GM21576 (cell line): ENCODE measurements around the gene TMEM176B.
A peak's percentile ranks its signal among the peaks of the same experiment; 100 is the strongest.
"Not testable (repeated sequence)": the region's sequence is repeated elsewhere in the genome, so short reads cannot be mapped to it uniquely, and the experiment has no call there.

ENCODE experiments used
- ATAC-seq: cut with Tn5 transposase; IDR thresholded peaks from one replicate; pipeline ENCODE4 v1.9.1; 2021; ENCODE audit warnings: mild to moderate bottlenecking, moderate library complexity; ENCODE audit not compliant: unreplicated experiment

TMEM176B gene

GRCh38 chr7:150791746-150792452, 8.3 kb downstream of the TMEM176B start:
- no peak for ATAC-seq

- no peak for ATAC-seq
Measured at GRCh38 chr7:150791304-150791703, 8.9 kb downstream of the TMEM176B start.

GRCh38 chr7:150790416-150791075, 9.6 kb downstream of the TMEM176B start:
- ATAC-seq = no peak

- no peak for ATAC-seq
Measured at GRCh38 chr7:150788474-150789269, 11.5 kb downstream of the TMEM176B start.

- no peak for ATAC-seq
Measured at GRCh38 chr7:150787321-150788281, 12.6 kb downstream of the TMEM176B start.

GRCh38 chr7:150784954-150785353, 15.2 kb downstream of the TMEM176B start:
- ATAC-seq = no peak

- ATAC-seq = no peak
Measured at GRCh38 chr7:150784120-150784736, 15.9 kb downstream of the TMEM176B start.

- ATAC-seq = no peak
Measured at GRCh38 chr7:150781961-150782360, 18.2 kb downstream of the TMEM176B start.

- no peak for ATAC-seq
Measured at GRCh38 chr7:150781103-150781502, 19.1 kb downstream of the TMEM176B start.

GRCh38 chr7:150780292-150780691, 19.9 kb downstream of the TMEM176B start:
- no peak for ATAC-seq

- ATAC-seq = peak; percentile 53
Measured at GRCh38 chr7:150778738-150779301, 21.3 kb downstream of the TMEM176B start.

GRCh38 chr7:150778014-150778737, 22.0 kb downstream of the TMEM176B start:
- ATAC-seq = no peak

GRCh38 chr7:150774131-150774530, 26.0 kb downstream of the TMEM176B start:
- ATAC-seq = not testable (repeated sequence)

- no peak for ATAC-seq
Measured at GRCh38 chr7:150769768-150770167, 30.4 kb downstream of the TMEM176B start.

- ATAC-seq = no peak
Measured at GRCh38 chr7:150766334-150766709, 33.8 kb downstream of the TMEM176B start.

GRCh38 chr7:150759479-150759878, 40.7 kb downstream of the TMEM176B start:
- no peak for ATAC-seq

- no peak for ATAC-seq
Measured at GRCh38 chr7:150756858-150757257, 43.3 kb downstream of the TMEM176B start.

GRCh38 chr7:150756166-150756565, 44.0 kb downstream of the TMEM176B start:
- no peak for ATAC-seq

- no peak for ATAC-seq
Measured at GRCh38 chr7:150755473-150756099, 44.6 kb downstream of the TMEM176B start.
